Measurements from ENCODE around the gene RPUSD2.

Gene RPUSD2

GRCh38 chr15:40623361-40623760 is 54.3 kb downstream of the RPUSD2 start:
- no peak for TF ChIP-seq GATA2 (IDR thresholded peaks at IDR 0.05; ENCODE audit: low read depth, low read length)
- no peak for TF ChIP-seq GATA3 (IDR thresholded peaks at IDR 0.05; ENCODE audit: low read depth, low read length)

Measured in SH-SY5Y (cell line).